ENCODE data around the gene ATP5F1B. TPM values are rescaled to one million over a fixed set of nuclear protein-coding genes. Genes with fewer than 3 reads are reported as not detected.

The ATP5F1B gene
- total and polyA plus RNA-seq, 9 of the 15 experiments (the other 6 are each of a cell fraction or from before 2014, with no cell fraction given) = 908 to 3,125 (median 1,482) TPM

DNA sequence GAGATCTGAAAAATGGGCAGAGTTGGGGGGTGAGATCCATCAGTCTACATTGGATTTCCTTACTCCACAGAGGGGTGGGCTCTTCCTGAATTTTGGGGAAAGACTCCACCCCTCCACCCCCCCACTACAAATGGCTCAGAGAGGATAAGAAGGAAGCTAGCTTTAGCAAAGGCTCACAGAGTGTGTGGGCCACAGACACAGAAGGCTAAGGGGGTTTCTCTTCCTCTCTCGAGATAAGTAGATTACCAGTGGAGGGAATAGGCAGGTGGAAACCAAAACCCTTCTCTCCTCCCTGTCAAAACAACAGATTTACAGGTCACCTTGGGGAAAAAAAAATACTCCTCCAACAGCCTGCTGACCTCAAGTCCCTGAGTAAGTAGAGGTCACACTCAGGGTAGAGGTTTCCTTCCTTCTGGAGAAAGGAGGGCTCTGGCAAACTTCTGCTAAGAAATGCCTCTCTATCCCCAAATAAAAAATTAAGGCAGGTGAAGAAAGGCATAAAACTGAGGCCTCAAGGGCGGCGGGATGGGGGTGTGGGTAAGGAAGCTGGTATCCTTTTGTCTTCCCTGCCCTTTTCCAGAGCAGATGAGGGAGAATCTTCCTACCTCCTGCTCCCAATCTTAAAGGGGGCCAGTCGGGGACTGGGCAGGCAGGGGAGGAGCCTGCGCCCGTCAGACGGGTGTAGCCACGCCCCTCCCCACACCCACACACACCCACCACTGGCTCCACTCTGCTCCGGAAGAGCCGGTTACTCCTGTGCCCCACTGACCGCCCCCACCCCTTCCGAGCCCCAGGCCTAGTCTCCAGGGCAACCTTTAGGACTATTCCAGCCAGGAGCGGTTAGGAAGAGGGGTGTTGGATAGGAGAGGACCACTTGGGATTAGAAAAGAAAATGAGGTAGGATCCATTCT lies 13.7 kb downstream of the ATP5F1B start (continued):
- TF ChIP-seq, protein P1, sequence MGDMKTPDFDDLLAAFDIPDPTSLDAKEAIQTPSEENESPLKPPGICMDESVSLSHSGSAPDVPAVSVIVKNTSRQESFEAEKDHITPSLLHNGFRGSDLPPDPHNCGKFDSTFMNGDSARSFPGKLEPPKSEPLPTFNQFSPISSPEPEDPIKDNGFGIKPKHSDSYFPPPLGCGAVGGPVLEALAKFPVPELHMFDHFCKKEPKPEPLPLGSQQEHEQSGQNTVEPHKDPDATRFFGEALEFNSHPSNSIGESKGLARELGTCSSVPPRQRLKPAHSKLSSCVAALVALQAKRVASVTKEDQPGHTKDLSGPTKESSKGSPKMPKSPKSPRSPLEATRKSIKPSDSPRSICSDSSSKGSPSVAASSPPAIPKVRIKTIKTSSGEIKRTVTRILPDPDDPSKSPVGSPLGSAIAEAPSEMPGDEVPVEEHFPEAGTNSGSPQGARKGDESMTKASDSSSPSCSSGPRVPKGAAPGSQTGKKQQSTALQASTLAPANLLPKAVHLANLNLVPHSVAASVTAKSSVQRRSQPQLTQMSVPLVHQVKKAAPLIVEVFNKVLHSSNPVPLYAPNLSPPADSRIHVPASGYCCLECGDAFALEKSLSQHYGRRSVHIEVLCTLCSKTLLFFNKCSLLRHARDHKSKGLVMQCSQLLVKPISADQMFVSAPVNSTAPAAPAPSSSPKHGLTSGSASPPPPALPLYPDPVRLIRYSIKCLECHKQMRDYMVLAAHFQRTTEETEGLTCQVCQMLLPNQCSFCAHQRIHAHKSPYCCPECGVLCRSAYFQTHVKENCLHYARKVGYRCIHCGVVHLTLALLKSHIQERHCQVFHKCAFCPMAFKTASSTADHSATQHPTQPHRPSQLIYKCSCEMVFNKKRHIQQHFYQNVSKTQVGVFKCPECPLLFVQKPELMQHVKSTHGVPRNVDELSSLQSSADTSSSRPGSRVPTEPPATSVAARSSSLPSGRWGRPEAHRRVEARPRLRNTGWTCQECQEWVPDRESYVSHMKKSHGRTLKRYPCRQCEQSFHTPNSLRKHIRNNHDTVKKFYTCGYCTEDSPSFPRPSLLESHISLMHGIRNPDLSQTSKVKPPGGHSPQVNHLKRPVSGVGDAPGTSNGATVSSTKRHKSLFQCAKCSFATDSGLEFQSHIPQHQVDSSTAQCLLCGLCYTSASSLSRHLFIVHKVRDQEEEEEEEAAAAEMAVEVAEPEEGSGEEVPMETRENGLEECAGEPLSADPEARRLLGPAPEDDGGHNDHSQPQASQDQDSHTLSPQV (IDR thresholded peaks at IDR 0.05) = no peak
- TF ChIP-seq ZNF717 (CRISPR knock-in tag; IDR thresholded peaks at IDR 0.05) (no peak), CREM (IDR thresholded peaks at IDR 0.05; ENCODE audit: low read depth) (no peak; the same call in 1 of the 2 replicates), ZNF311 (CRISPR knock-in tag; IDR thresholded peaks at IDR 0.05) (no peak), NCOA6 (IDR thresholded peaks at IDR 0.05) (no peak), ZNF695 (CRISPR knock-in tag; IDR thresholded peaks at IDR 0.05) (no peak), ZSCAN32 (CRISPR knock-in tag; IDR thresholded peaks at IDR 0.05) (no peak), TEAD1 (CRISPR knock-in tag; IDR thresholded peaks at IDR 0.05) (no peak), ARHGAP35 (IDR thresholded peaks at IDR 0.05; ENCODE audit: partially characterized antibody) (no peak), ELF2 (CRISPR knock-in tag; IDR thresholded peaks at IDR 0.05) (no peak), ZNF23 (CRISPR knock-in tag; IDR thresholded peaks at IDR 0.05) (no peak), KLF10 (CRISPR knock-in tag; IDR thresholded peaks at IDR 0.05) (no peak), BHLHE40 (IDR thresholded peaks at IDR 0.05; ENCODE audit: low read length) (no peak), CREB1 (IDR thresholded peaks at IDR 0.05) (no peak), CREB1 (CRISPR knock-in tag; IDR thresholded peaks at IDR 0.05) (no peak), ZNF384 (IDR thresholded peaks at IDR 0.05; ENCODE audit: low read depth, low read length) (0 out of 2 replicates have a peak, but pooled peaks have one; percentile 18), SREBF2 (CRISPR knock-in tag; IDR thresholded peaks at IDR 0.05) (no peak), CEBPG (CRISPR knock-in tag; IDR thresholded peaks at IDR 0.05) (no peak), CEBPG (tag; conservative IDR thresholded peaks at IDR 0.05 in 1 of 2, IDR thresholded peaks at IDR 0.05 in 1 of 2) (0 out of 4 replicates have a peak, but pooled peaks of 1 of the 2 experiments have one; percentile 4), ZNF140 (CRISPR knock-in tag; IDR thresholded peaks at IDR 0.05) (no peak), NONO (IDR thresholded peaks at IDR 0.05; ENCODE audit: low read depth in 2 of 2, low read length in 1 of 2) (no peak)
- TF ChIP-seq, protein P2, sequence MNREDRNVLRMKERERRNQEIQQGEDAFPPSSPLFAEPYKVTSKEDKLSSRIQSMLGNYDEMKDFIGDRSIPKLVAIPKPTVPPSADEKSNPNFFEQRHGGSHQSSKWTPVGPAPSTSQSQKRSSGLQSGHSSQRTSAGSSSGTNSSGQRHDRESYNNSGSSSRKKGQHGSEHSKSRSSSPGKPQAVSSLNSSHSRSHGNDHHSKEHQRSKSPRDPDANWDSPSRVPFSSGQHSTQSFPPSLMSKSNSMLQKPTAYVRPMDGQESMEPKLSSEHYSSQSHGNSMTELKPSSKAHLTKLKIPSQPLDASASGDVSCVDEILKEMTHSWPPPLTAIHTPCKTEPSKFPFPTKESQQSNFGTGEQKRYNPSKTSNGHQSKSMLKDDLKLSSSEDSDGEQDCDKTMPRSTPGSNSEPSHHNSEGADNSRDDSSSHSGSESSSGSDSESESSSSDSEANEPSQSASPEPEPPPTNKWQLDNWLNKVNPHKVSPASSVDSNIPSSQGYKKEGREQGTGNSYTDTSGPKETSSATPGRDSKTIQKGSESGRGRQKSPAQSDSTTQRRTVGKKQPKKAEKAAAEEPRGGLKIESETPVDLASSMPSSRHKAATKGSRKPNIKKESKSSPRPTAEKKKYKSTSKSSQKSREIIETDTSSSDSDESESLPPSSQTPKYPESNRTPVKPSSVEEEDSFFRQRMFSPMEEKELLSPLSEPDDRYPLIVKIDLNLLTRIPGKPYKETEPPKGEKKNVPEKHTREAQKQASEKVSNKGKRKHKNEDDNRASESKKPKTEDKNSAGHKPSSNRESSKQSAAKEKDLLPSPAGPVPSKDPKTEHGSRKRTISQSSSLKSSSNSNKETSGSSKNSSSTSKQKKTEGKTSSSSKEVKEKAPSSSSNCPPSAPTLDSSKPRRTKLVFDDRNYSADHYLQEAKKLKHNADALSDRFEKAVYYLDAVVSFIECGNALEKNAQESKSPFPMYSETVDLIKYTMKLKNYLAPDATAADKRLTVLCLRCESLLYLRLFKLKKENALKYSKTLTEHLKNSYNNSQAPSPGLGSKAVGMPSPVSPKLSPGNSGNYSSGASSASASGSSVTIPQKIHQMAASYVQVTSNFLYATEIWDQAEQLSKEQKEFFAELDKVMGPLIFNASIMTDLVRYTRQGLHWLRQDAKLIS (CRISPR knock-in tag; IDR thresholded peaks at IDR 0.05) = 0 out of 2 replicates have a peak, but pooled peaks have one; percentile 32
